Activated CD4-positive, alpha-beta T cell treated with anti-CD3 and anti-CD28 coated beads for 1 hour (primary cell): ENCODE data around the gene AIFM3.

ENCODE experiments used
- DNase-seq: peaks from one replicate; pipeline ENCODE4 v3.0.0-alpha.2; 2020

The AIFM3 gene

DNA sequence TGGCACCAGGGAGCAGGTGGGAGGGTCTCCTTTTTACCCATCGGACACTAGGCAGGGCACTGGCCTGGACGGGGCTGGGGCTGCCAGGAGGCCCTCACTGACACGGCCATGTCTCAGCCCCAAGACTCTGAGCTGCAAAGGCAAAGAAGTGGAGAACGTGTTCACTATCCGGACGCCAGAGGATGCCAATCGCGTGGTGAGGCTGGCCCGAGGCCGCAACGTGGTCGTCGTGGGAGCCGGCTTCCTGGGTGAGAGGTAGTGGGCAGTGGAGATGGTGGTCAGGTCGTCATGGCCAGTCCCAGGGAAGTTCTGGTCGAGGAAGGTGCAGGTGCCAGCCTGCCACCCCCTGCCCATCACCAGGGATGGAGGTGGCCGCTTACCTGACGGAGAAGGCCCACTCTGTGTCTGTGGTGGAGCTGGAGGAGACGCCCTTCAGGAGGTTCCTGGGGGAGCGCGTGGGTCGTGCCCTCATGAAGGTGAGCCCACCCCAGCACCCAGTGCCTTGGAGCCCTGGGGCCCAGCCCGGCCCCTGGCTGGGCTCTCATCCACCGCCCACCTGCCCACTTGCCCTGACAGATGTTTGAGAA, 9.3 kb downstream of the AIFM3 start:
- no peak for DNase-seq

DNA sequence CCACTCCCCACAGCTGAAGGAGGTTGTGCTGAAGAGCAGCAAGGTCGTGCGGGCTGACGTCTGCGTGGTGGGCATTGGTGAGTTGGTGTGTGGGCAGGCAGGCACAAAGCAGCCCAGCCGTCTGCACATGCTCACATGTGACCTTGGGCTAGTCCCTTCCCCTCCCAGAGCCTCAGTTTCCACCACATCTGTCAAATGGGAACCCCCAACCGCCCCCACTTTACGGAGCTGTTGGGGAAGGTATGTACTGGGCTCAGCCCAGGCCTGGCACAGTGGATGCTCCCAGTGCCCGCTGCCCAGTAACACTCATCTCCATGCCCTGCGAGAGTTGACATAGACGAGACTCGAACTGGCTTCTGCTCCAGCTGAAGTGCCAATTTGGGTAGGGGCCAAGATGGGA, 10.0 kb downstream of the AIFM3 start:
- no peak for DNase-seq

DNA sequence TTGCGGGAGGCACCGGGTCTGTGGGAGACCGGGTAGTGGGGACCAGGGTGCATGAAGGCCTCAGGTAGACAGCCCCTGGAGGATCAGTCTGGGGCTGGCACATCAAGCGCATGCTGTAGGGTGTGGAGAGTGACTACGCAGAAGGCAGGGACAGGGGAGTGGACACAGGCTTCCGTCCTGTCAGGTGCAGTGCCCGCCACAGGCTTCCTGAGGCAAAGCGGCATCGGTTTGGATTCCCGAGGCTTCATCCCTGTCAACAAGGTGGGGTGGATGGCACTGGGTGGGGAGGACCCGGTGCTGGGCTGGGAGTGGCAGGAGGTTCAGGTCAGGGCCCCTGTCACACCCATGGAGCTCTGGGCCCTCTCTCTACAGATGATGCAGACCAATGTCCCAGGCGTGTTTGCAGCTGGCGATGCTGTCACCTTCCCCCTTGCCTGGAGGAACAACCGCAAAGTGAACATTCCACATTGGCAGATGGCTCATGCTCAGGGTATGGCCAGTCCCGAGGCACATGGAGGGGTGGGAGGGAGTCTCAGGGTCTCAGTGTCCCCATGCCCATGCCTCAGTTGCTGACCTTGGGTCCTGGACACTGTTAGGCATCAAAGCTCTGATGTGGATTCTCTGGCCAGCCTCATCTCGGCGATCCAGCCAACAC, 10.6 kb downstream of the AIFM3 start:
- DNase-seq: no peak

DNA sequence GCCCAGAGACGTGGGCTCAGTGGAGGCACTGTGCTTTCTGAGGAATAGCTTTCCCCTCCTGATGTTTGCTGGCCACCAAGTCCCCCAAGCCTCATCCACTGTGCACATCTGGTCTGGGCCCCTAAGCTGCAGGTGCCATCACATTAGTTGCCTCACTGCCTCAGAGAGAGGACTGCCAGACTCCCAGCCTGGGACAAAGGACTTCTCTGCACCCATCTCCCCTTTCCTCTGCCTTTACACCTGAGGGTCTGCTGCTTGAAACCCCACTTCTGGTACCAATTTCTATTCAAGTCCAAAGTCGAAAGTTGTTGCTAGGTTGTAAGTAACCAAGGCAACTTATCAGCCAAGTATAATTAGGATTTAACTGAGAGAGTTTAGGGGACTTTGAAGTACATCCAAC, 11.4 kb downstream of the AIFM3 start:
- no peak for DNase-seq

DNA sequence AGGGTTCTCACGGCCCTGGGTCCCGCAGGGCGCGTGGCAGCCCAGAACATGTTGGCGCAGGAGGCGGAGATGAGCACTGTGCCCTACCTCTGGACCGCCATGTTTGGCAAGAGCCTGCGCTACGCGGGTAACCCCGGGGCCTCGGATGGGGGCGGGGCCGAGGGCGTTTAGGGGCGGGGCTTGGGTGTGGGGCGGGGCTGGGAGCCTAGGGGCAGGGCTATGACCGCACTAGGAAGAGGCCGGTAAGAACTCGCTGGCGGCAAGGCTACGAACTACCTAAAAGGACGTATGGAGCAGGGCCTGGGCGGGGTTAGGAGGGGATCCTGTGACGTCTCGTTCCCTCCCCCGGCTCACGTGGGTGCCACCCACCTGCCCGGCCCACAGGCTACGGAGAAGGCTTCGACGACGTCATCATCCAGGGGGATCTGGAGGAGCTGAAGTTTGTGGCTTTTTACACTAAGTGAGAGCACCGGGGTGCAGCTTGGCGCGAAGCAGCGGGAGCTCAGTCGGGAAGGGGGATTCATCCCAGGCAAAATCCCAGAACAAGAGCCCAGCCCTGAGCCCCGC, 12.3 kb downstream of the AIFM3 start:
- DNase-seq: peak; percentile 47

DNA sequence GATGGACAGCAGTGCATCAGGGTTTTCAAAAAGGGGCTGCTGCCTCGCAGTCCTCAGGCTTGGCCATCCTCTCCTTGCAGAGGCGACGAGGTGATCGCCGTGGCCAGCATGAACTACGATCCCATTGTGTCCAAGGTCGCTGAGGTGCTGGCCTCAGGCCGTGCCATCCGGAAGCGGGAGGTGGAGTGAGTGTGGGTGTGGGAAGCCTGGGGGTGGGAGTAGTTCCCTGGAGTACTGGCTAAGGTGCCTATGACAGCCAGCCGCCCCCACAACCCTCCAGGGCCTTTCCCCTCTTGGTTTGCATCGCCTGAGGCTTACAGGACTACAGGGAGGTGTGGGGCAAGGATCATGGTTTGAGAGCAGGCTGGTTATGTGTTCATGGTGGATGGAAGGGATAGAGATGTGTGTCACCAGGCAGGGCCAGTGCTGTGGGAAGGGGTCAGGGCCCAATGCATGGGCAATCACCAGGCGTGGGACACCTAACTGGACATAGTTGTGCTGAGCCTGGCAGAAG, 12.9 kb downstream of the AIFM3 start:
- no peak for DNase-seq

DNA sequence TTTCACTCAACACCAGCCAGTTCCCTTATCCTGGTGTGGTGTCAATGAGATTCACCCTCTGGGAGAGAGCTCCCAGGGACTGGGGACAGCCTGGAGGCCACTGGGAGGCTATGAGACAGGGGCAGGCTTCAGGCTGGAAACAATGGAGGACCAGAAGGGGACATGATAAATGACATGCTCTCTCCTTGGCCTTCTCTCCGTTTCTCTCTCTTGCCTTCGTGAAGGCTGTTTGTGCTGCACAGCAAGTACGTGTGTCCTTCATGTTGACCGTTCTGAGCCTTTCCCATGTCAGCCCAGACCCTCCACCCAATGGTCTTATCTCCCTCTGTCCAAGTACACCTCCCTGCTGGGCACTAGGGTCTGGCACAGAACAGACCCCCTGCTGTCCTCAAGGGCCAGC, 13.5 kb downstream of the AIFM3 start:
- DNase-seq: no peak

DNA sequence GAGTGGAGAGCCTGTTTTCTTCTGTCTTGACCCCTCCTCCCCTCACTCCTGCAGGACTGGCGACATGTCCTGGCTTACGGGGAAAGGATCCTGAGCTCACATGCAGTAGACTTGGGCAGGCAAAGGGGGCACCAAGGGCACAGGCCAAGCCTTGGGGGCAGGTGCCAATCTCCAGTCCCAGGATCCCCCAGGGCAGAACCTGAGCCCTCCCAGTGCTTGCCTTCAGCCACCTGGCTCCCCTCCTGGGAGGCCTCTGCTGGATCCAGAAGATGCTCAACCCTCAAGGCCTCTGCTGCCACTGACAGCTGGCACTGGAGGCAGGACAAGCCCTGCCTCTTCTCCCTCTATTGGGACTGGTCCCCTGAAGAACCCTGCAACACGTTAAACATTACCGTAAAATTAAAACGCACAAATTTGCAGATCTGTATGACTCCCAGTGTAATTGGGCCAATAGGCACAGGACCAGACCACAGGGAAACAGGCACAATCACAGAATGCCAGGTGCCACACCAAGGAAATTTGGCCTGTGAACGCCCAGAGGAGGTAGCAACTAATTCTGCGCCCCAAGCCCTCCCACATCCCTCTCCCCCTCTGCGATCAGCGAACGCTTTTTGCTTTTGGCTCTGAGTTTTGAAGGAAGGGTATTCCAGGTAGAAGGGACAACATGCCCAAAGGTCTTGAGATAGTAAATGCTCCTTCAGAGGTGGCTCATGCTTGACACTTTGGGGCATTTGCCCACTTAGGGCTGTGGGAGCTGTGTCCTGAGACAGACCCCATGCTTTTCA, 14.1 kb downstream of the AIFM3 start:
- no peak for DNase-seq

DNA sequence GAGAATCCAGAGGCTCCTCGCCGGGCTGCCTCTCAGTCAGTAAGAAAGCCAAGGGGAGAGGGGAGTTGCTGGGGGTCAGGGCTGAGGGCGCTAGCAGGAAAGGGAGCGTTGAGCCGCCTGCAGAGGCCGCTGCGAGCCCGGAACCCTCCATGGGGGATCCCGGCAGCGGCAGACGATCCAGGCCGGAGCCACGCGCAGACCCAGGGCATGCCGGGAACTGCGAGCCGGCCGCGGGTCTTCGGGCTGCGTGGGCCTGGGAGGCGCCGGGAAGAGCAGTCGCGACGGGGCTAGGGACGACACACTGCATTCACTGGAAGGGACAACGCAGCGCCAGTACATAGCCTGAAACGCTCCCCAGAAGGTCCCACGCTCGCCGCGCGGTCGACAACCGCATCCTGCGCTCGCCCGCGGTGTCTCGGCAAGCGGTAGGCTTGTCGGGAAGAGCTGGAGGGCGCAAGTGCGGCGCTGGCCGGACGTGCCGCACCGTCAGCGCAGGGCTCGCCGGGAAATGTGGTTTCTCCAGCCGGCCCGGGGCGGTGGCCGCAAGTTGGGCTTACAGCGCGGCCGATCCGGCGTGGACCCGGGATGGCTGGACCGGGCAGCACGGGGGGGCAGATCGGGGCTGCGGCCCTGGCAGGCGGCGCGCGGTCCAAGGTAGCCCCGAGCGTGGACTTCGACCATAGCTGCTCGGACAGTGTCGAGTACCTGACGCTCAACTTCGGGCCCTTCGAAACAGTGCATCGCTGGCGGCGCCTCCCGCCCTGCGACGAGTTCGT, 14.9 kb downstream of the AIFM3 start, which contains the start of gene LZTR1:
TSS of gene LZTR1 (plus strand) at position 511 of the 776 bp plus-strand sequence. CDS start at position 586, 75 bp downstream.
- peak; percentile 52 for DNase-seq

DNA sequence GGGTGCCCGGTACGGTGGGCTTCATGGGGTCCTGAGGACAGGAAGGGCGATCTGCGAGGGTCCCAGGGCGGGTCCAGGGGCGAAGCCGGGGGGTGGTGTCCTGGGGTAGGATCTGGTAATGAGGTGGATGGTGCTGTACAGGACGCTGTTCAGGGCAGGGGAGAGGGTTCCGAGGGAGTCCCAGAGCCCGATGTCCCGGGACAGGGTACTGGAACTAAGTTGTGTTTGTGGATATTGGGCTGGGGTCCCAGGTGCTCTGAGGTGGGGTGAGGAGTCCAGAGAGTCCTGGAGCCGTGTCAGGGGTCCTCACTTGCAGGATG, 15.5 kb downstream of the AIFM3 start:
- no peak for DNase-seq

DNA sequence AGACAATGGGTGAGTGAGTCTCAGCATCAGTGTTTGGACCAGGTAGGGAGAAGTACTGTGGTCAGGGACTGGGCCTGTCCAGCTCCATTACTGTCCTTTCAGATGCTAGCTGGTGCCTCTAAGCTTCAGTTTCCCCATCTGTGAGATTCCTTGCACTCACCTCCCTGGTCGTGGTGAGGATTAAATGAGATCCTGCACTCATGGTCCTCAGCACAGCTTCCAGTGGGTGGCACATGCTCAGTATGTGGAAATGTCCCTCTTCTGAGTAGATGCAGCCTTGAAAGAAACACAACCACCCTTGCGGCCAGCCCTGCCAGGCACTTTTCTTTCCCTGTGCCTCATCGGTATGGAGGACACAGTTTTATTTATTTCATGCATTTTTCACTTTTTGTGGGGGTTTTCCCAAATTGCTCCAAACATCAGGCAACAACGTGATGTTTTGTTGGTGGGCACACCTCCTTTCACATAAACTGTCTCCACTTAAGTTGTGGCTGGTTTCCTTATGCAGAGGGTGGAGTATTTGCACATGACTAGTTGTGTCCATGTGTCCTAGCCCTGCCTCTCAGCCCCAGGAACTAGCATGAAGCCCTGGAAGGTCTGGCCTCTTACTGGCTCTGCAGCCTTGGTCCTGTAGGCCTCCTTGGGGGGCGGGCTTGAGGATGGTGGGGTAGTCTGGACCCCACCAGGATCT, 16.2 kb downstream of the AIFM3 start:
- DNase-seq: no peak

DNA sequence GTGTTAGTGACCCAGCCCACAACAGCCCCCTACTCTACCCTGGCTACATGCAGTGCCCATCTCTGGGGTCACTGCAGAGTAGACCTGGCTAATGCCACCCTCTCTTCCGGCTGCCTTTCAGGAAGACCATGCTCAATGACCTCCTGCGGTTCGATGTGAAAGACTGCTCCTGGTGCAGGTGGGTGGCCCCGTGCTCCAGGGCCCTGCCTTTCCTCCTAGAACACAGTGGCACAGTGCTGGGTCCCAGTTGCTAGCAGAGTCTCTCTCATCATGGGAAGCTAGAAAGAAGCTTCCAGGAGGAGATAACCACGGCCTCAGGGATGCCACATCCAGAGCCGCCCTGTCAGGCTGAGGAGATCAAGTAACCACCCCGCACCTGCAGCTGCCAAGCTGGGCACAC, 18.7 kb downstream of the AIFM3 start:
- DNase-seq: no peak

DNA sequence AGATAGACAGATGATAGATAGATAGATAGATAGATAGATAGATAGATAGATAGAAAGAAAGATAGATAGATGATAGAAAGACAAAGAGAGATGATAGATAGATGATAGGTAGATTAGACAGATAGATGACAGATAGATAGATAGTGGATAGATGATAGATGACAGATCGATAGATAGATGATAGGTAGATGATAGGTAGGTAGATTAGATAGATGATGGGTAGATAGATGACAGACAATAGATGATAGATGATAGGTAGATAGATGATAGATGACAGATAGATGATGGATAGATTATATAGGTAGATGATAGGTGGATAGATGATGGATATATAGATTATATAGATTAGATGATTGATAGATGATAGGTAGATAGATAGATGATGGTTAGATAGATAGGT, 19.3 kb downstream of the AIFM3 start:
- DNase-seq: no peak

DNA sequence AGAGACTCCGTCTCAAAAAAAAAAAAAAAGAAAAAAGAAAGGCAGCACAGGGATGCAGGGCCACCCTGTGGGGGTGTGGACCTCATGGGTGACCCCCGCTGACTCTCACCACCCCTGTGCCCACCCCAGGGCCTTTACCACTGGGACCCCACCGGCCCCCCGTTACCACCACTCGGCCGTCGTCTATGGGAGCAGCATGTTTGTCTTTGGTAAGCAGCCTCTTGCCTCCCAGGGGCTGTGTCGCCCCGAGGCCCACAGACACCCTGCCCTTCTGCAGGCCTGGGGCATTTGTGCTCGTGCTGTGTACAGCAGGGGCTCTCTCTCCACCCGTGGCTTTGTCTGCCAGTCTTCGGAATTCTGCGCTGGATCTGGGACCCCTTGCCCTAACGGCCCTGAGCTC, 20.3 kb downstream of the AIFM3 start:
- DNase-seq: no peak

DNA sequence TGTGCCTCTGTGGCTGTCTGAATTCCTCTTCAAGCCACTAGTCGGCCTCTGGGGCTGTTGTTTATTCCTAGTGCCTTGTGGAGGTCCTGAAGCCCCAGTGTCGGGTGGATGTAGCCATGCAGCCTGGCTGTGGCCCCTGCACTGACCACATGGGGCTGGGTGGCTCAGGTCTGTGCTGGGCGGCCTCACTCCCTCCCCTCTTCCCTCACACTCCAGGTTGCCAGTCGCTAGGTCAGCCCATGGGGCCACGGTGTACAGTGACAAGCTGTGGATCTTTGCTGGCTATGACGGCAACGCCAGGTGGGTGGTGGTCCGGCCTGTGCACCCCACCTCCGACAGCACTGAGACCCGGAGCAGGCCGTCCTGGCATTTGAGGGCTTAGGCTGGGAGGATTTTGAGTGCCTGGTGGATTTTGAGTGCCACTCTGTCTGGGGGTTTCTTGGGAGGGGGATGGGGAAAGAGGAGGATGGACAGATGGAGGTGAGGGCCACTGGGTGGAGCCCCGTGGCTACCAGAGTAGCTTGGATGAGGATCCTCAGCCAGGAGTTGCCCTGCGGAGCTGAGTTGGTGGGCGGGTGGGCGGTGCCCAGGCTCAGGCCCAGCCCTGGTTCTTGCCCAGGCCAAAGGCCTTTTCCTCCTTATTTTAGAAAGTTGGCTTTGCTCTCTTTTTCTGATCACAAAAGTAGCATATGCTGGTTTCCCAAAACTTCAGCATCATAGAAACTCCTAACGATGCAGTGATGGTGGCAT, 21.7 kb downstream of the AIFM3 start:
- no peak for DNase-seq

DNA sequence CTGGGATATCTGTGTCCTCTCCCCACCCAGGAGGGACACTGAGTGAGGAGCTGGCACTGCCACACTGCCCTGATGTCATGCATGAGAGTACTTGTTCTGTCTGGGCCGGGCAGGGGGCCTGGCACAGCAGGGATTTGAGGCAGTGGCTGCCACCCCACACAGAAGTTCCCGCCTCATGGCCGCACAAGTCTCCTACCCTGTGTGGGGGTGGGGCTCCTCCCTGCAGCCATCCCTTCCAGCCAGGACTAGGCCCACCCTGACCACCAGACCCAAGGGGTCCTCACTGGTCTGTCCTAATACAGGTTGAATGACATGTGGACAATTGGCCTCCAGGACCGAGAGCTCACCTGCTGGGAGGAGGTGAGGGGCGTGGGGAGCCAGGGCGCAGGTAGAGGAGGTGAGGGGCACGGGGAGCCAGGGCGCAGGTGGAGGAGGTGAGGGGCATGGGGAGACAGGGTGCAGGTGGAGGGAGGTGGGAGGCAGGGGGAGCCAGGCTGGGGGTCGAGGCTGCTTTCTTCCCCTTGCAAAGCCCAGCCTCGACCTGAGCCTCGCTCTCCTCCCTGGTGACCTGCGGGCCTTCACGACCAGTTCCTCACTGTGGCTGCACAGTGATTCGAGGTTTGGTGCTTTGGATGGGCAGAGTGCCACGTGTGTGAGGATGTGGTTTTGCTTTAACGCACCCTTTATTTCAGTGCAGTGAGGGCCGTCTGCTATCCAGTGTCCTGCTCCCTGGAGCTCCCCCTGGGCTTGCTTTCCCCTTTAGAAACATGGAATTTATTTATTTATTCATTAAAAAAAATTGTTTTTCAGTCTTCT, 22.5 kb downstream of the AIFM3 start:
- DNase-seq: no peak

DNA sequence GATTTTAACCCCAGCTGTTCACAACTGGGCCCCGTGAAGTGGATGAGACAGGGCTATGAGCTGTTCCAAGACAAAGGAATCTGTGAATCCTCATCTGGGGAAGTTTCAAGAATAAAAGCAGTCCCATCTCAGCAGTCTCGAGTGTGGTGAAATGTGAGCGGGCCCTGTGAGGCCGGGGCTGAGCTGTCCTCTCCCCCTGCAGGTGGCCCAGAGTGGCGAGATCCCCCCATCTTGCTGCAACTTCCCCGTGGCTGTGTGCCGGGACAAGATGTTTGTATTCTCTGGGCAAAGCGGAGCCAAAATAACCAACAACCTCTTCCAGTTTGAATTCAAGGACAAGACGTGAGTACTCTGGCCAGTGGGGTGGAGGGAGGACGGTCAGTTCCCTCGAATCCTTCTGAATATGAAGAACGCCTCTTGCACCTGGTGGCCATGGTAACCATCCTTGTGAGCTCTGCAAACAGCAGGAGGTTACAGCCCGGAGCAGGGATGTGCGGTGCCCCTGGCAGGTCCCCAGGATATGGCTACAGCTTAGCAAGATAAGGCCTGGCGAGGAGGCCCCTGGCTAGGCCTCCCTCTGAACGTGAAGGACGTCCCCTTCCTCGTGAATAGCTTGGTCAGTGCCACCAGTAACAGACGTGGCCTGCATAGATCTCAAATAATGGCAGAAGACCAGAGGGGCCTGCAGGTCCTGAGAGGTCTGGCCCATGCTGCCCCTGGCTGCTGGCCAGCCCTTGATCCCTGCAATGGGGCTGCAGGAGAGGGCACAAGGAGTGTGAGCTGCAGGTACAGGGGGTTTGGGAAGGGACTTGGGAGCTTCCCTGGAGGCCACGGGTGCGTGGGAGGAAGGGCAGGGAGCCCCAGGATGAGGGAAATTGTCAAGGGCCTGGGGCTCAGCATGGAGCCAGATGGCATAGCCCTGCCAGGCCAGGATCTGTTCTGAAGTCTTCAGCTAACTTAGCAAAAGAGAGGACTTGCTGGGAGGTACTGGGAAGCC, 23.4 kb downstream of the AIFM3 start:
- no peak for DNase-seq

DNA sequence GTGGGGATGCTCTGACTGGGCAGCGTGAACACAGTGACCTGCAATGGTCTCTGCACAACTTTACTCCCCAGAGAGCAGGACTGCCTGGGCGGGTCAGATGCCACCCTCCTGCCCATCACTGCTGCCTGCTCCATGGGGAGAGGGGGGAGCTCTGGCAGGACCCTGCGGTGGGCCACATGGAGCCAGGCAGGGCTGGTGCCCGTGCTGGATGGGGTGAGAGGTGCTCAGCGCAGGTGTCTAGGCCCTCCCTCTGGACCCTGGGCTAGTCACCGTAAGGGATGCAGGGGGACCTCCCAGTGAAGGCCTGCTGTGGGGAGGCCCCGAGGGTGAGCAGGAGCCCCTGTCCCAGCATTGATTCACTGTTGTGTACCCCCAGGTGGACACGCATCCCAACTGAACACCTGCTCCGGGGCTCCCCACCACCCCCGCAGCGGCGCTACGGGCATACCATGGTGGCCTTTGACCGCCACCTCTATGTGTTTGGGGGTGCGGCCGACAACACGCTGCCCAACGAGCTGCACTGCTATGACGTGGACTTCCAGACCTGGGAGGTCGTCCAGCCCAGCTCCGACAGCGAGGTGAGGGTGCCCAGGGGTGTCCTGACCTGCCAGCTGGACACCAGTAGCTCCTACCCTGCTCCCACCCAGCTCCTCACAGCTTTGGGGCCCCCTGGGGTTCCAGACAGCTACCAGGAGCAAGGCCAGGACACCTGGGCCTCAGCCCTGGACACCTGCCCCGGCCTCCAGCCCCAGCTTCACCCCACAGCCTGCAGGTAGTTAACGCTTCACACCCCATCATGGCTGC, 24.4 kb downstream of the AIFM3 start:
- DNase-seq: no peak

DNA sequence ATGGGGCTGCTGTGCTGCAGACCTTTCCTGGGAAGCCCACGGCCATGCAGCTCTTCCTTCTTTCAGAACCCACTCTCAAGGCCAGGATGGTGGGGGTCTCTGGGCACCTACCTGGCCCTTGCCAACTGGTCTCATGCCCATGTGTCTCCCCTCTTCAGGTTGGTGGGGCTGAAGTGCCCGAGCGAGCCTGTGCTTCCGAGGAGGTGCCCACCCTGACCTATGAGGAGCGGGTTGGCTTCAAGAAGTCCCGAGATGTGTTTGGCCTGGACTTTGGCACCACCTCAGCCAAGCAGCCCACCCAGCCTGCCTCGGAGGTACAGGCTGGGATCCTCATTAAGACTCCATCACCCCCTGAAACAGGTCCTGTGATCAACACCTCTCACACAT, 25.0 kb downstream of the AIFM3 start:
- no peak for DNase-seq
